Stimulated activated CD8-positive, alpha-beta memory T cell treated with anti-CD3 and anti-CD28 coated beads, Interleukin-4, amount 100 ng/mL, for 24 hours (primary cell): ENCODE data around the gene MORC2.

Experiments
- DNase-seq: peaks from one replicate; pipeline ENCODE4 v3.0.0-alpha.2; 2020; ENCODE audit warnings: low read depth

The MORC2 gene

GRCh38 chr22:30887861-30888260, 80.7 kb downstream of the MORC2 start:
- DNase-seq = no peak

GRCh38 chr22:30887453-30887852, 81.1 kb downstream of the MORC2 start:
- DNase-seq = no peak

DNA sequence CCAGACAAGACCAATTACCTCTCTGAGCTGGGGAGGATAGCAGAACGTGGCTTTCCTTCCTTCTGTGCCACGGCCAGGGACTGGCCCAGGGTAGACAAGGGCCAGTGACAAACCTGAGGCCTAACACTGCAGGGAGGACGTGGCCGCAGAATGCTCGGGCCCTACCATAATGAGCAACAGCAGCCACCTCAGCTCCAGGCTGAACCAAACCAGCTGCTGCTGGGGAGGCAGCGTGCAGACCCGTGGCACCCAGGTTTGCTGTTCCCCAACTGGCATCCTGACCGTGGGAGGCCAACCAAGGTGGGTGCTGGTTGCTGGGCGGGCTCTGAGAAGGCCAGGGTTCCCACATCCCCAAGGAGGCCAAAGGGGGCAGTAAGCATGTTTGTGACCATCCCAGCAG, 83.0 kb downstream of the MORC2 start:
- DNase-seq = no peak

- no peak for DNase-seq
Measured at GRCh38 chr22:30885001-30885366, 83.6 kb downstream of the MORC2 start.

GRCh38 chr22:30884211-30885000, 84.2 kb downstream of the MORC2 start:
- DNase-seq = no peak

DNA sequence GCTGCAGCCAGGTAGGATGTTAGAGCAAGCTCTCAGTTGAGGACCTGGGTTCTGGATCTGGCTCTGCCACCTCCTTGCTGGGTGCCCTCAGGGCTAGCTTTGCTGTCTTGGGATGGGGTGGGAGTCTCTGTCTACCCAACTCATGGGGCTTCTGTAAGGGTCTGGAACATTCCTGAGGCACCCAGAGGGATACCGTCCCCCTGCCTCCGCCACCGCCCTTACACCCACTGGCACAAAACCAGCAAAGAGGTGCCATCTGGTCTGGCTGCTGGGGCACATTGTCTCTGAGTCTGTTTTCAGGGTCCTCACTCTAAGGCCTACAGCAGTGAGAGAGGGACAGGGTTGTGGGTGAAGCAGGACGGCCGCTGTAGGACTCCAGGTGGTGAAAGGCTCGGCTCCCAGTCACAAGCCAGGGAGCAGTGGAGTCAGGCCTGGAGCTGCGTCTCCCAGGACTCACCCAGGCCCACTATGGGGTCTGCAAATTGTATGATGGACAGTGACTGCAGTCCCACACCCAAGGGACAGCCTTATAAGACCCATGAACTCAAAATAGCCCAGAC, 84.9 kb downstream of the MORC2 start:
- no peak for DNase-seq

GRCh38 chr22:30882974-30883533, 85.5 kb downstream of the MORC2 start:
- no peak for DNase-seq

DNA sequence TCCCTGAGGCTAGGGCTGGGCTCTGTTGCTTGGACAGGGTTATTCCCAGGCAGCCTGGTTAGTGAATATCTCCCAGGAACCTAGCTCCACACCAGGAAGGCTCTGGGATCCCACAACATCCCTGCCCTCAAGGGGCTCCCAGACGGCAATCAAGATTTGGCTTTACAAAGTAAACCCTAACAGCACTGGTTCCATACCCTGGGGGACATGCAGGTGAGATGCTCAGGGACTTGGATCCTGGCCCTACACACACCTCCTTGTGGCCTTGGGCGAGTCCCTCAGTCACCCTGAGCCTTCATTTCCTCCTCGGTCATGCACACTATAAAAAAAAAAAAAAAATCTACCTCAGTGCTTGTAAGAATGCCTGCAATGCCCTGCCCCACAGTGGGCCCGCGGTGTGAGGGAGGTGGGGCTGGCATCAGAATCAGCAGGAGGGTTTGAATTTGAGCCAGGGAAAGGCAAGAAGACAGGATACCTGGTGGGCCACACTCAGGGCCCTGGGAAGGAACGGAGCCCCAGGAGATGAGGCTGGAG, 86.3 kb downstream of the MORC2 start:
- DNase-seq = no peak

DNA sequence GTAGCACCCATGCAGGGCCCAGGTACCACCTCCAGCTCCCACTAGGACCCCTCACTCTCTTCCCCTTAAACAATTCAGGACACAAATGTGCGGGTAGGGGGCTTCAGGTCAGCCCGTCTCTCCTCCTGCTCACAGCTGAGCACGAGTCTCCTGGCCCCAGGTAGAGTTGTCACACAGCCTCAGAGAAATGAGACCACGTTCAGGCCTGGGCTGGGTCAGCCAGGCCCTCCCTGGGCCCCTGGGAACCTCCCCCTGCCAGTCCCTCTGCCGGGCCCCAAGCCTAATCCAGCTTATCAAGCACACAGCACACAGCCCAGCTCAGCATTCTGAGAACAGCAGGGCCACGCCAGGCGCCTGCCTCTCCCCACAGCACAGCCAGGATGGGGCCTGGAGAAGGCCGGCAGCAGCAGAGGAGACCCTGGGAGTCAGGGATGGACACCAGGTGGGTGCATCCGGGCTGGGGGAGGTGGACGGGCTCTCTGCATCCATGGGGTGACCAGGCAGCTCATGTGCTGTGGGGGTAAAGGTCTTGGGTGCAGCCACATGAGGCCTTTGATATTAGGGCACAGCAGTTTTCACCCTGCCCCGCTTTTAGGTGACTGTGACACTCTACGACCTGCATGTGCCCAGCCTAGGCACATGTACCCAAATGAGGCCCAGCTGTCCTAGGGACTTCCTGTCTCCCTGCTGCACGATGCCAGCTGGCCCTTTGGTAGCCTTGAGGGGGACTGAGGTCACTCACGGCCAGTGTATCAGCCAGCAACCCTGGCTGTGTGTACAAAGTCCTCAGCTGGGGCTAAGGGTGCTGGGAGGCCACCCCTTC, 87.0 kb downstream of the MORC2 start:
- no peak for DNase-seq

- DNase-seq = no peak
Measured at GRCh38 chr22:30880847-30881246, 87.7 kb downstream of the MORC2 start.

GRCh38 chr22:30880181-30880601, 88.4 kb downstream of the MORC2 start:
- no peak for DNase-seq

- DNase-seq = no peak
Measured at GRCh38 chr22:30879415-30879797, 89.2 kb downstream of the MORC2 start.

DNA sequence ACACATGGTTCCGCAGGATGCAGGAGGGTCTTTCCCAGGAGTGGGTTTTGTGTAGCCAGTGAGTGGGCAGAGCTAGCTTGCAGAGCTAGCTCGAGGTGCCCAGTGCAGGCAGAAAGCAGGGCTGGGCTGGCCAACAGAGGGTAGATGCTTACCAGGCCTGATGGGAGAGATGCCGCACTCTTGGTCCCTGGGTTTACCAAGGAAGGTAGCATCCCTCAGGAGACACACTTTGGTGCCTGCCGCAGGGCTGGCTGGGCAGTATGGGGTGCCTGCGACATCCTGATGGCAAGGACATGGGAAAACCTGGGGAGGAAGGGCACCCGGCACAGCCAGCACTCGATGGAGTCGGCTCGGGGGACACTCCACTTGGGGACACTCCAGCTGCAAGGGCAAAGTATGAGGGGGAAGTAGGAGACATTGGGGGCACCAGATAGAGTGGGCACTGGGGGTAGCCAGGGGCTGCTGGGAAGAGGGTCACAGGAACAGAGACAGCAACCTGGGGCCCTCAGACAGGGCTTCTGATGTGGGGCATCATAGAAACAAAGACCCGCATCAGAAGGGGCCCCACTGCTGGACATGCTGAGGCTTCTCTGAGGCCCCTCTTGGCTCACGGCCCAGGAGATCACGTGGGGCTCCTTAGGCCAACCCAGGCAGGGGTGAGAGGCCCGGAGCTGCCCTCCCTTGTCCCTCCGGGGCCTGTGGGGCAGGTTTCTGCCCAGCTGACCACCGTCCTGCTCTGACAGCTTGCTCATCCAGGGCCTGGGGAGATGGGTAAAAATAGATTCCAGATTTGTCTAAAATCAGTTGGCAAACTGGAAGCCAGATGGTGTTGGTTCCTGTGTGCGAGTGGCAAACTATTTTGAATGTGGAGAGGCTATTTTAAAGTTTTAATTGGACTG, 89.8 kb downstream of the MORC2 start:
- no peak for DNase-seq

- no peak for DNase-seq
Measured at GRCh38 chr22:30877662-30878515, 90.7 kb downstream of the MORC2 start.

DNA sequence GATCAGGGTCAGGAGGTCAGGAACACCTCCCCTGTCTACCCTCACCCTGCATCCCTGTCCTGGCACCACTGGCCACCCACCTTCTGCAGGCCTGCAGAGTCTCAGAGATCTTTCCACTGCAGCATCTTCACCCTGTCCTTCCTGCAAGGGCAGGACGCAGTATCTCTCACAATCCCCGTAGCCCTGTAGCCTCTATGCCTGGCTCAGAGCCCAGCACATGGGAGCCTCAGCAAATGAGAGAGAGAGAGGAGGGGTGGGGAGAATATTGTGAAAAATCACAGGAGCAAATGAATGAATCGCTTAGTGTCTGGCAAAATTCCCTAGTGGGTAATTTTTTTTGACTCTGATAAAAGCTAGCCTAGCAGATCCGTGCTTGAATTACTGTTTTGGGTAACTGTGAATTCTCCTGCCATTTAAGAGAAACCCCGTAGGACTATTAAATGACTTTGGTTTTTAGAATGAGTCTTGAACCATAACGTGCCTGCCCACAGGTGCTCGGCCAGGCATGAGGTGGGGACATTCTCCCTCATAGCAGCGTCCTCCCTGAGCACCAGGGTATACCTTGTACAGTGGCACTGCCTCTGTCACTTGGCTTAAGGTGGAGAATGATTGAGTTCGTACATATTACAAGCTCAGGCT, 91.5 kb downstream of the MORC2 start:
- DNase-seq = no peak

- DNase-seq = no peak
Measured at GRCh38 chr22:30876221-30876751, 92.3 kb downstream of the MORC2 start.

- no peak for DNase-seq
Measured at GRCh38 chr22:30875481-30876215, 92.9 kb downstream of the MORC2 start.
